Neuronal stem cell (in vitro differentiated cells): Measurements from ENCODE around the gene RPL38.

Source experiments
- DNase-seq: peaks from one replicate; pipeline ENCODE4 v3.0.0-alpha.2; 2013; ENCODE audit warnings: low spot score
- H2AFZ ChIP-seq: one replicate; pipeline ENCODE4 v1.6.1; 2013; ENCODE audit warnings: mild to moderate bottlenecking, low read length, inconsistent platforms
- H2AK5ac ChIP-seq: 2 replicates; pipeline ENCODE4 v1.6.1; 2013; ENCODE audit warnings: low read depth, mild to moderate bottlenecking, inconsistent platforms, low read length, moderate library complexity, mixed read lengths
- H2BK120ac ChIP-seq: 2 replicates; pipeline ENCODE4 v1.6.1; 2013; ENCODE audit warnings: low read depth, mild to moderate bottlenecking, inconsistent platforms, low read length, moderate library complexity, mixed read lengths
- H2BK12ac ChIP-seq: one replicate; pipeline ENCODE4 v1.6.1; 2013; ENCODE audit warnings: low read length, inconsistent platforms
- H2BK15ac ChIP-seq: 2 replicates; pipeline ENCODE4 v1.6.1; 2013; ENCODE audit warnings: mild to moderate bottlenecking, low read length, inconsistent platforms, mixed read lengths
- H2BK5ac ChIP-seq: one replicate; pipeline ENCODE4 v1.6.1; 2013; ENCODE audit warnings: inconsistent platforms, mild to moderate bottlenecking, low read length, moderate library complexity
- H3K14ac ChIP-seq: one replicate; pipeline ENCODE4 v1.6.1; 2013; ENCODE audit warnings: low read length, inconsistent platforms
- H3K18ac ChIP-seq: 2 replicates; pipeline ENCODE4 v1.6.1; 2013; ENCODE audit warnings: low read length, inconsistent platforms
- H3K23ac ChIP-seq: 2 replicates; pipeline ENCODE4 v1.6.1; 2013; ENCODE audit warnings: low read depth, mild to moderate bottlenecking, mixed read lengths, low read length, inconsistent platforms; ENCODE audit not compliant: poor library complexity
- H3K27ac ChIP-seq: replicated peaks from 3 replicates; pipeline ENCODE4 v1.5.1; 2013; ENCODE audit warnings: low read length, inconsistent platforms
- H3K27me3 ChIP-seq, 3 experiments: 2 replicates each; pipeline ENCODE4 v1.6.1; 2013; ENCODE audit warnings: low read length in 3 of 3, mild to moderate bottlenecking in 2 of 3, inconsistent platforms in 1 of 3, low read depth in 1 of 3, mixed read lengths in 1 of 3, moderate library complexity in 1 of 3; ENCODE audit not compliant: control insufficient read depth in 3 of 3, insufficient read depth in 3 of 3
- H3K36me3 ChIP-seq, 2 donors: replicated peaks in 1 of 2; 2 replicates each; pipeline ENCODE4 v1.6.1; 2013; ENCODE audit warnings: low read length in 2 of 2; ENCODE audit not compliant: control insufficient read depth in 2 of 2, insufficient read depth in 2 of 2
- H3K4ac ChIP-seq: 2 replicates; pipeline ENCODE4 v1.6.1; 2013; ENCODE audit warnings: inconsistent platforms, mild to moderate bottlenecking, low read length, moderate library complexity
- H3K4me1 ChIP-seq, 2 donors: 1 replicate in 1 of 2; 2 replicates in 1 of 2; pipeline ENCODE4 v1.6.1; 2013; ENCODE audit warnings: low read length in 2 of 2, low read depth in 1 of 2; ENCODE audit not compliant: control insufficient read depth in 2 of 2, insufficient read depth in 1 of 2
- H3K4me2 ChIP-seq: one replicate; pipeline ENCODE4 v1.6.1; 2013; ENCODE audit warnings: mild to moderate bottlenecking, low read length, inconsistent platforms; ENCODE audit not compliant: insufficient read depth, poor library complexity, severe bottlenecking
- H3K4me3 ChIP-seq, 2 donors: 2 replicates each; pipeline ENCODE4 v1.5.1; 2013; ENCODE audit warnings: low read length in 2 of 2, mild to moderate bottlenecking in 2 of 2, inconsistent platforms in 1 of 2, moderate library complexity in 1 of 2
- H3K79me1 ChIP-seq: one replicate; pipeline ENCODE4 v1.6.1; 2013; ENCODE audit warnings: low read depth, mild to moderate bottlenecking, inconsistent platforms, low read length, moderate library complexity
- H3K9ac ChIP-seq: one replicate; pipeline ENCODE4 v1.6.1; 2013; ENCODE audit warnings: mild to moderate bottlenecking, low read depth, low read length, inconsistent platforms; ENCODE audit not compliant: poor library complexity
- H3K9me3 ChIP-seq, 2 donors: replicated peaks in 1 of 2; 2 replicates each; pipeline versions ENCODE3 to v1.6.1; 2013; ENCODE audit warnings: low read length in 2 of 2, mild to moderate bottlenecking in 2 of 2, inconsistent platforms in 1 of 2, low read depth in 1 of 2, mixed read lengths in 1 of 2, moderate library complexity in 1 of 2; ENCODE audit not compliant: control insufficient read depth in 2 of 2, insufficient read depth in 1 of 2
- H4K8ac ChIP-seq: one replicate; pipeline ENCODE4 v1.6.1; 2013; ENCODE audit warnings: low read depth, mild to moderate bottlenecking, inconsistent platforms, low read length, moderate library complexity
- H4K91ac ChIP-seq: one replicate; pipeline ENCODE4 v1.6.1; 2013; ENCODE audit warnings: low read length, low read depth, mild to moderate bottlenecking, inconsistent platforms; ENCODE audit not compliant: poor library complexity
- WGBS, 2 donors: extraction: QIAGEN DNeasy Blood & Tissue Kit; methylation state at CpG; one replicate each; pipeline ENCODE4 v1.1.7; 2013; ENCODE audit warnings: missing lambda C conversion rate in 2 of 2, mixed read lengths in 1 of 2; ENCODE audit not compliant: insufficient read length in 2 of 2, insufficient replicate concordance in 1 of 2; ENCODE audit errors: extremely low coverage in 2 of 2; 5-methylcytosine and 5-hydroxymethylcytosine counted together

Gene RPL38

DNA sequence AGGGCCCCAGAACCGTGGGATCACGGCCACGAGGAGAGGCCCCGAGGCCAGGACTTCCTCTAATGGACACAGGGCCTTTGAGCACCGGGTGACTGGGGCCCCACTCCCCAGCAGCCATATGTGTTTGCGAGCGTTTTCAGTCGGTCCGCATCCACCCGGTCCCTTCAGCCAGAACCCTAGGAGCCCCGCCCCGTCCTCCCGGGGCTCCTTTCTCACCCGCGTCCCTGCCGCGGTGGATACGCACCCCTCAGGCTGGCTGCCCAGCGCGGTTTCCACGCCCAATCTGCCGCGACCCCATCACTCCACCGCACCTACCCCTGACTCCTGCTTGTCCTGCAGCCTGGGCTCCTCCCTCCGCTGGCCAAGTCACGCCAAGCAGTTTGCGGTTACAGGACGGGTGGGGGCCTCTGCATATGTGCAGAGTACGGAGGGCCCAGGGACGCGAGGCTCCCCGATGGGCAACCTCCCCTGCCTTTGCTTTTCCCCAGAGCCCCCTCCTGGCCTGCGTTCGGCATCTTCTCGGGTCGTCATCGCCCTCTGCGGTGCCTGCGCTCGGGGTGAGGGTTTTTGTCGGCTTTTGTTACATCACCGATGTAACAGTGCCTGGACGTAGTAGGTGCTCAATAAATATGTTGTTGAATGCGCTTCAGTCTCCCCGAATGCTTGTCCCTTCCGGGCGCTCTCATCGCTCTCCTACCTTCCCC, 8.9 kb downstream of the RPL38 start:
- H2BK15ac ChIP-seq: peak overlapping the region; percentile 84
- H3K18ac ChIP-seq: peak overlapping the region; percentile 90
- no peak overlapping the region for H3K27ac ChIP-seq
- no peak overlapping the region for H3K4me2 ChIP-seq
- H2BK5ac ChIP-seq: no peak overlapping the region
- no peak overlapping the region for H2AFZ ChIP-seq
- no CpG with 5 or more reads among the region's 48 CpGs for WGBS, 2 donors
- H2BK12ac ChIP-seq: peak overlapping the region; percentile 68
- peaks cover 0 to 31% (median 6%) of the 10 kb centered on the region in 3 experiments for H3K27me3 ChIP-seq
- H4K91ac ChIP-seq: no peak overlapping the region
- peaks cover 16 to 59% of the 10 kb centered on the region in 2 donors for H3K4me1 ChIP-seq
- H3K4ac ChIP-seq: no peak overlapping the region
- H3K4me3 ChIP-seq: no peak overlapping the region
- H3K9me3 ChIP-seq: no peaks in the 10 kb centered on the region
- DNase-seq: no peak
- peak overlapping the region; percentile 54 for H3K9ac ChIP-seq
- no peak overlapping the region for H4K8ac ChIP-seq
- H3K14ac ChIP-seq: no peak overlapping the region
- H3K79me1 ChIP-seq: peaks cover 3% of the 10 kb centered on the region
- H2BK120ac ChIP-seq: peak overlapping the region; percentile 38
- H3K23ac ChIP-seq: peak overlapping the region; percentile 92
- peaks cover 18 to 32% of the 10 kb centered on the region in 2 donors for H3K36me3 ChIP-seq
- H2AK5ac ChIP-seq: peak overlapping the region; percentile 78

GRCh38 chr17:74212913-74213791, 9.7 kb downstream of the RPL38 start, which contains the start of gene TTYH2:
TTYH2 (plus strand) TSS chr17:74213571; CDS start chr17:74213588, 17 bp downstream.
- no peak within 1 kb of the TSS for H2BK5ac ChIP-seq
- peak within 1 kb of the TSS; percentile 38 for H2BK120ac ChIP-seq
- H3K4me3 ChIP-seq: peak within 1 kb of the TSS; percentile 77 to 84
- H3K9ac ChIP-seq: peak within 1 kb of the TSS; percentile 79
- H3K4me1 ChIP-seq: peaks cover 18 to 56% of the 10 kb centered on the region in 2 donors
- H3K4me2 ChIP-seq: peak within 1 kb of the TSS; percentile 81
- peaks cover 0 to 31% (median 6%) of the 10 kb centered on the region in 3 experiments for H3K27me3 ChIP-seq
- peak within 1 kb of the TSS; percentile 68 for H2BK12ac ChIP-seq
- peak within 1 kb of the TSS; percentile 78 for H2AK5ac ChIP-seq
- no peak within 1 kb of the TSS for H4K91ac ChIP-seq
- H3K18ac ChIP-seq: peak within 1 kb of the TSS; percentile 94
- H2BK15ac ChIP-seq: peak within 1 kb of the TSS; percentile 84
- peak within 1 kb of the TSS; percentile 88 for H2AFZ ChIP-seq
- H3K9me3 ChIP-seq: no peaks in the 10 kb centered on the region
- H3K36me3 ChIP-seq: peaks cover 13 to 31% of the 10 kb centered on the region in 2 donors
- peak; percentile 62 for DNase-seq
- no peak within 1 kb of the TSS for H4K8ac ChIP-seq
- peak within 1 kb of the TSS; percentile 59 for H3K14ac ChIP-seq
- H3K79me1 ChIP-seq: peaks cover 3% of the 10 kb centered on the region
- H3K23ac ChIP-seq: peak within 1 kb of the TSS; percentile 92
- no peak within 1 kb of the TSS for H3K4ac ChIP-seq
- no peak within 1 kb of the TSS for H3K27ac ChIP-seq
- WGBS, 2 donors: no CpG with 5 or more reads among the region's 62 CpGs

GRCh38 chr17:74213861-74214391, 10.4 kb downstream of the RPL38 start:
- Histone ChIP-seq H3K9ac (peak overlapping the region; percentile 44), H3K4me2 (peak overlapping the region; percentile 81)

More at GRCh38 chr17:74213861-74214391, 10.4 kb downstream of the RPL38 start:
- peaks cover 3% of the 10 kb centered on the region for H3K79me1 ChIP-seq
- H3K27me3 ChIP-seq: peaks cover 0 to 31% (median 6%) of the 10 kb centered on the region in 3 experiments
- no peak overlapping the region for H4K8ac ChIP-seq
- H3K36me3 ChIP-seq: peaks cover 9 to 23% of the 10 kb centered on the region in 2 donors
- no peak overlapping the region for H4K91ac ChIP-seq
- peak overlapping the region; percentile 77 to 84 for H3K4me3 ChIP-seq
- peak overlapping the region; percentile 77 for H3K23ac ChIP-seq
- H2BK15ac ChIP-seq: no peak overlapping the region
- peak overlapping the region; percentile 88 for H2AFZ ChIP-seq
- H3K27ac ChIP-seq: no peak overlapping the region
- H2AK5ac ChIP-seq: peak overlapping the region; percentile 78
- no CpG with 5 or more reads among the region's 33 CpGs for WGBS, 2 donors
- peak overlapping the region; percentile 94 for H3K18ac ChIP-seq
- no peak overlapping the region for H2BK5ac ChIP-seq
- peaks cover 18 to 54% of the 10 kb centered on the region in 2 donors for H3K4me1 ChIP-seq
- H3K9me3 ChIP-seq: no peaks in the 10 kb centered on the region
- no peak for DNase-seq
- H3K14ac ChIP-seq: peak overlapping the region; percentile 59
- H2BK120ac ChIP-seq: no peak overlapping the region
- H2BK12ac ChIP-seq: no peak overlapping the region
- H3K4ac ChIP-seq: no peak overlapping the region
